ENCODE results near the gene PLA2G4D. TPM values are rescaled to one million over a fixed set of nuclear protein-coding genes. Genes with fewer than 3 reads are reported as not detected.

Gene PLA2G4D
- total RNA-seq, 2 donors from 2014 or later = not detected

GRCh38 chr15:42131826-42132806 lies 37.8 kb upstream of the PLA2G4D start:
- H3K4me3 ChIP-seq = no peak overlapping the region
- H3K36me3 ChIP-seq = no peaks in the 10 kb centered on the region
- DNase-seq (ENCODE audit: low spot score) = no peak
- no peaks in the 10 kb centered on the region for H3K27me3 ChIP-seq (replicated peaks; ENCODE audit: insufficient read depth)
- ATAC-seq (ENCODE audit: insufficient number of reproducible peaks, low FRiP score, low read depth) = no peak
- H3K4me1 ChIP-seq (ENCODE audit: control insufficient read depth in 1 of 2, low read depth in 2 of 2) = no peaks in the 10 kb centered on the region
- no peak for TF ChIP-seq CTCF (IDR thresholded peaks at IDR 0.05)
- no peaks in the 10 kb centered on the region for H3K9me3 ChIP-seq
- no peak overlapping the region for H3K27ac ChIP-seq

GRCh38 chr15:42131006-42131405 lies 36.6 kb upstream of the PLA2G4D start:
- TF ChIP-seq CTCF (IDR thresholded peaks at IDR 0.05) = no peak
- no peak for ATAC-seq (ENCODE audit: insufficient number of reproducible peaks, low FRiP score, low read depth)
- H3K4me3 ChIP-seq = no peak overlapping the region

GRCh38 chr15:42130246-42130986 lies 36.1 kb upstream of the PLA2G4D start:
- Histone ChIP-seq H3K9me3 (no peaks in the 10 kb centered on the region), H3K4me3 (no peak overlapping the region), H3K36me3 (no peaks in the 10 kb centered on the region), H3K27me3 (replicated peaks; ENCODE audit: insufficient read depth) (no peaks in the 10 kb centered on the region), H3K4me1 (ENCODE audit: control insufficient read depth in 1 of 2, low read depth in 2 of 2) (no peaks in the 10 kb centered on the region), H3K27ac (no peak overlapping the region)
- TF ChIP-seq CTCF (IDR thresholded peaks at IDR 0.05) = no peak
- no peak for DNase-seq (ENCODE audit: low spot score)
- no peak for ATAC-seq (ENCODE audit: insufficient number of reproducible peaks, low FRiP score, low read depth)

More at GRCh38 chr15:42131006-42131405, 36.6 kb upstream of the PLA2G4D start:
- Histone ChIP-seq H3K27ac (no peak overlapping the region), H3K27me3 (replicated peaks; ENCODE audit: insufficient read depth) (no peaks in the 10 kb centered on the region), H3K4me1 (ENCODE audit: control insufficient read depth in 1 of 2, low read depth in 2 of 2) (no peaks in the 10 kb centered on the region), H3K36me3 (no peaks in the 10 kb centered on the region), H3K9me3 (no peaks in the 10 kb centered on the region)
- no peak for DNase-seq (ENCODE audit: low spot score)

- H3K4me1 ChIP-seq (ENCODE audit: control insufficient read depth in 1 of 2, low read depth in 2 of 2) = no peaks in the 10 kb centered on the region
- no peaks in the 10 kb centered on the region for H3K9me3 ChIP-seq
- no peaks in the 10 kb centered on the region for H3K27me3 ChIP-seq (replicated peaks; ENCODE audit: insufficient read depth)
- H3K27ac ChIP-seq = no peak overlapping the region
- H3K36me3 ChIP-seq = no peaks in the 10 kb centered on the region
- no peak overlapping the region for H3K4me3 ChIP-seq
- no peak for ATAC-seq (ENCODE audit: insufficient number of reproducible peaks, low FRiP score, low read depth)
- DNase-seq (ENCODE audit: low spot score) = no peak
- no peak for TF ChIP-seq CTCF (IDR thresholded peaks at IDR 0.05)
Measured at GRCh38 chr15:42129364-42129763, 35.0 kb upstream of the PLA2G4D start.

GRCh38 chr15:42128476-42128875 lies 34.1 kb upstream of the PLA2G4D start:
- ATAC-seq (ENCODE audit: insufficient number of reproducible peaks, low FRiP score, low read depth) (no peak), DNase-seq (ENCODE audit: low spot score) (no peak)
- Histone ChIP-seq H3K9me3 (no peaks in the 10 kb centered on the region), H3K27me3 (replicated peaks; ENCODE audit: insufficient read depth) (no peaks in the 10 kb centered on the region), H3K27ac (no peak overlapping the region), H3K36me3 (no peaks in the 10 kb centered on the region), H3K4me1 (ENCODE audit: control insufficient read depth in 1 of 2, low read depth in 2 of 2) (no peaks in the 10 kb centered on the region), H3K4me3 (no peak overlapping the region)
- TF ChIP-seq CTCF (IDR thresholded peaks at IDR 0.05) = no peak

Measured in thoracic aorta (tissue), 2 donors.